PC-9 (cell line): ENCODE measurements around the gene KLHDC7B. TPM values are rescaled to one million over a fixed set of nuclear protein-coding genes. Genes with fewer than 3 reads are reported as not detected.
"Not testable (repeated sequence)": the region's sequence is repeated elsewhere in the genome, so short reads cannot be mapped to it uniquely, and the experiment has no call there.

Experiments
- BruUV-seq: library from RNA; stranded (reverse); fragments of 400-500 nt; replicated peaks from 2 replicates; lab custom pipeline; 2021; lab: Mats Ljungman, UMichigan
- CTCF ChIA-PET: fragments of 300-600 bp; sonication (Branson Sonifier 250); formaldehyde crosslinking; loops from one replicate; lab custom pipeline; 2022; ENCODE audit warnings: antibody characterized with exemption; lab: Charles Lee
- POLR2A ChIA-PET: fragments of 300-600 bp; sonication (Branson Sonifier 250); formaldehyde crosslinking; loops from one replicate; lab custom pipeline; 2022; ENCODE audit warnings: antibody characterized with exemption; ENCODE audit not compliant: unreplicated experiment; lab: Charles Lee
- DNase-seq, 2 experiments: peaks; one replicate each; pipeline versions ENCODE4 v3.0.0 to v3.0.0-alpha.2; 2015 to 2022; ENCODE audit warnings: mixed read lengths in 1 of 2
- H2AFZ ChIP-seq: fragments of 200-600 bp; sonication (generic); 2 replicates; pipeline ENCODE4 v1.8.1; 2017; ENCODE audit warnings: antibody characterized with exemption
- H3F3A ChIP-seq: fragments of 200-600 bp; sonication (generic); 2 replicates; pipeline ENCODE4 v1.8.1; 2017; ENCODE audit warnings: antibody characterized with exemption, mild to moderate bottlenecking, low read depth; ENCODE audit not compliant: insufficient read depth
- H3K27ac ChIP-seq: fragments of 200-600 bp; sonication (generic); 2 replicates; pipeline ENCODE4 v1.6.1; 2016; ENCODE audit warnings: mixed run types
- H3K27me3 ChIP-seq: fragments of 200-600 bp; sonication (generic); 2 replicates; pipeline ENCODE4 v1.6.1; 2016; ENCODE audit warnings: low read depth, mixed run types; ENCODE audit not compliant: insufficient read depth
- H3K36me3 ChIP-seq: fragments of 200-600 bp; sonication (generic); 2 replicates; pipeline ENCODE4 v1.6.1; 2016; ENCODE audit warnings: low read depth, mixed run types
- H3K4me1 ChIP-seq: fragments of 200-600 bp; sonication (generic); replicated peaks from 2 replicates; pipeline ENCODE4 v1.6.1; 2016; ENCODE audit warnings: mixed run types; ENCODE audit not compliant: insufficient read depth
- H3K4me2 ChIP-seq: fragments of 200-600 bp; sonication (generic); 2 replicates; pipeline ENCODE4 v1.6.1; 2017; ENCODE audit warnings: mixed run types
- H3K4me3 ChIP-seq: fragments of 200-600 bp; sonication (generic); 2 replicates; pipeline ENCODE4 v1.6.1; 2016; ENCODE audit warnings: mixed run types
- H3K79me2 ChIP-seq: fragments of 200-600 bp; sonication (generic); 2 replicates; pipeline ENCODE4 v1.6.1; 2017; ENCODE audit warnings: low read depth, mixed run types
- H3K9me2 ChIP-seq: fragments of 200-600 bp; sonication (generic); 2 replicates; pipeline ENCODE4 v1.8.1; 2017; ENCODE audit warnings: mild to moderate bottlenecking; ENCODE audit not compliant: insufficient read depth
- H3K9me3 ChIP-seq: fragments of 200-600 bp; sonication (generic); 2 replicates; pipeline ENCODE4 v1.8.1; 2016; ENCODE audit warnings: low read depth; ENCODE audit not compliant: insufficient read depth
- H4K20me1 ChIP-seq: fragments of 200-600 bp; sonication (generic); 2 replicates; pipeline ENCODE4 v1.8.1; 2017; ENCODE audit not compliant: insufficient read depth
- CTCF ChIP-seq: fragments of 200-600 bp; sonication (generic); conservative IDR thresholded peaks from 2 replicates; pipeline ENCODE4 v1.6.1; 2017; ENCODE audit warnings: mixed run types, antibody characterized with exemption, mild to moderate bottlenecking, moderate library complexity
- EZH2 ChIP-seq: fragments of 200-600 bp; sonication (generic); IDR thresholded peaks from 2 replicates; pipeline ENCODE4 v1.8.0; 2017; ENCODE audit warnings: antibody characterized with exemption, low read depth
- intact Hi-C: fragments of 100-400 bp; cut with micrococcal nuclease; formaldehyde crosslinking; loops from one replicate; pipeline ENCODE4 v1.10.0; 2022; ENCODE audit not compliant: unreplicated experiment
- total RNA-seq: library from RNA; stranded (reverse); gene quantifications from 2 replicates; pipeline ENCODE4 v1.2.3, GENCODE V29; 2021

KLHDC7B gene
- total RNA-seq, 1 experiment from 2014 or later = 0.72 TPM

- peaks cover 69% of the 10 kb centered on the region for H3F3A ChIP-seq
- CTCF ChIA-PET = no interaction called here
- H3K36me3 ChIP-seq = no peaks in the 10 kb centered on the region
- TF ChIP-seq CTCF = no peak
- no peak for TF ChIP-seq EZH2
- no peak for DNase-seq
- no peaks in the 10 kb centered on the region for H4K20me1 ChIP-seq
- H3K4me3 ChIP-seq = no peak overlapping the region
- intact Hi-C loops = no loop called here
- H3K27me3 ChIP-seq = no peaks in the 10 kb centered on the region
- peaks cover 67% of the 10 kb centered on the region for H3K4me1 ChIP-seq
- peak overlapping the region; percentile 84 for H3K4me2 ChIP-seq
- no peaks in the 10 kb centered on the region for H3K9me2 ChIP-seq
- POLR2A ChIA-PET = interaction anchor here (0.6 kb wide), 1 partner anchor 12 kb away, joined by 4 read pairs; the partner anchor contains the start of gene SCO2
- H3K79me2 ChIP-seq = no peaks in the 10 kb centered on the region
- no TSS peak for BruUV-seq
- peak overlapping the region; percentile 99 for H3K27ac ChIP-seq
- peak overlapping the region; percentile 46 for H2AFZ ChIP-seq
- H3K9me3 ChIP-seq = no peaks in the 10 kb centered on the region
Observed at GRCh38 chr22:50537765-50538164, 7.9 kb upstream of the KLHDC7B start.

GRCh38 chr22:50540381-50540780 lies 5.3 kb upstream of the KLHDC7B start:
- H3K4me1 ChIP-seq = peaks cover 79% of the 10 kb centered on the region
- ChIA-PET POLR2A (interaction anchor here (0.6 to 0.9 kb wide), 2 partner anchors 14 to 23 kb away, joined by 4 to 18 read pairs; no protein-coding TSS in a partner anchor), CTCF (interaction anchor here (0.9 kb wide), 1 partner anchor 23 kb away, joined by 3 read pairs; the partner anchor contains the start of gene SYCE3)

GRCh38 chr22:50541667-50542026 lies 4.1 kb upstream of the KLHDC7B start:
- H3K9me2 ChIP-seq, H2AFZ ChIP-seq, H3K36me3 ChIP-seq, H4K20me1 ChIP-seq, H3K4me3 ChIP-seq, BruUV-seq, H3K79me2 ChIP-seq, intact Hi-C loops, POLR2A ChIA-PET, H3K9me3 ChIP-seq, H3K27me3 ChIP-seq: not testable (repeated sequence)
- Histone ChIP-seq H3F3A (peaks cover 81% of the 10 kb centered on the region), H3K4me1 (peaks cover 90% of the 10 kb centered on the region), H3K27ac (peak overlapping the region; percentile 99), H3K4me2 (peak overlapping the region; percentile 19)
- CTCF ChIA-PET = interaction anchor here (1.0 kb wide), 1 partner anchor 16 kb away, joined by 3 read pairs; no protein-coding TSS in a partner anchor
- peak; percentile 35 to 91 for DNase-seq

More at GRCh38 chr22:50540381-50540780, 5.3 kb upstream of the KLHDC7B start:
- Histone ChIP-seq H3F3A (peaks cover 78% of the 10 kb centered on the region), H3K36me3 (no peaks in the 10 kb centered on the region), H3K4me3 (no peak overlapping the region), H3K79me2 (no peaks in the 10 kb centered on the region), H3K9me2 (no peaks in the 10 kb centered on the region), H2AFZ (no peak overlapping the region), H3K9me3 (no peaks in the 10 kb centered on the region), H3K4me2 (peak overlapping the region; percentile 84), H3K27me3 (no peaks in the 10 kb centered on the region), H3K27ac (peak overlapping the region; percentile 99), H4K20me1 (no peaks in the 10 kb centered on the region)
- no peak for DNase-seq
- intact Hi-C loops = no loop called here
- no peak for TF ChIP-seq CTCF
- TF ChIP-seq EZH2 = no peak
- BruUV-seq = no TSS peak
